Transverse colon (tissue), 3 donors: ENCODE measurements around the gene PDZD2.

Source experiments
- EP300 ChIP-seq: sonication (generic); formaldehyde crosslinking; IDR thresholded peaks from one replicate; pipeline ENCODE4 v1.6.1; 2017; ENCODE audit warnings: antibody characterized with exemption, low read depth
- POLR2A ChIP-seq: fragments of 450-650 bp; IDR thresholded peaks from one replicate; pipeline ENCODE4 v1.6.1; 2016; ENCODE audit warnings: antibody characterized with exemption, mild to moderate bottlenecking, moderate library complexity
- TF ChIP-seq, protein P1 (sequence below), 5 experiments: fragments of 200-600 bp in 3 of 5; fragments of 450-650 bp in 2 of 5; sonication (generic) in 3 of 5; IDR thresholded peaks; 1 replicate in 2 of 5; 2 replicates in 3 of 5; pipeline ENCODE4 v1.5.1; 2016 to 2017; ENCODE audit warnings: antibody characterized with exemption in 5 of 5, inconsistent platforms in 3 of 5, mild to moderate bottlenecking in 2 of 5, moderate library complexity in 1 of 5

- TF ChIP-seq, protein P1, sequence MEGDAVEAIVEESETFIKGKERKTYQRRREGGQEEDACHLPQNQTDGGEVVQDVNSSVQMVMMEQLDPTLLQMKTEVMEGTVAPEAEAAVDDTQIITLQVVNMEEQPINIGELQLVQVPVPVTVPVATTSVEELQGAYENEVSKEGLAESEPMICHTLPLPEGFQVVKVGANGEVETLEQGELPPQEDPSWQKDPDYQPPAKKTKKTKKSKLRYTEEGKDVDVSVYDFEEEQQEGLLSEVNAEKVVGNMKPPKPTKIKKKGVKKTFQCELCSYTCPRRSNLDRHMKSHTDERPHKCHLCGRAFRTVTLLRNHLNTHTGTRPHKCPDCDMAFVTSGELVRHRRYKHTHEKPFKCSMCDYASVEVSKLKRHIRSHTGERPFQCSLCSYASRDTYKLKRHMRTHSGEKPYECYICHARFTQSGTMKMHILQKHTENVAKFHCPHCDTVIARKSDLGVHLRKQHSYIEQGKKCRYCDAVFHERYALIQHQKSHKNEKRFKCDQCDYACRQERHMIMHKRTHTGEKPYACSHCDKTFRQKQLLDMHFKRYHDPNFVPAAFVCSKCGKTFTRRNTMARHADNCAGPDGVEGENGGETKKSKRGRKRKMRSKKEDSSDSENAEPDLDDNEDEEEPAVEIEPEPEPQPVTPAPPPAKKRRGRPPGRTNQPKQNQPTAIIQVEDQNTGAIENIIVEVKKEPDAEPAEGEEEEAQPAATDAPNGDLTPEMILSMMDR (IDR thresholded peaks at IDR 0.05): no peak
- TF ChIP-seq POLR2A: no peak
- TF ChIP-seq EP300: no peak
Measured at GRCh38 chr5:32069396-32069795, 430.5 kb downstream of the PDZD2 start.
